ENCODE measurements around the gene GLYATL1B. TPM values are rescaled to one million over a fixed set of nuclear protein-coding genes. Genes with fewer than 3 reads are reported as not detected.
"Not testable (repeated sequence)": the region's sequence is repeated elsewhere in the genome, so short reads cannot be mapped to it uniquely, and the experiment has no call there.

Gene GLYATL1B
- total and polyA plus RNA-seq, 3 experiments from 2014 or later, result not detected

- H3K27ac ChIP-seq (ENCODE audit: low read depth, low read length); H3K4me1 ChIP-seq (ENCODE audit: insufficient read depth, low read length); H3K4me3 ChIP-seq (ENCODE audit: low read length); H3K36me3 ChIP-seq (ENCODE audit: insufficient read depth, low read length); H3K4me1 Mint-ChIP-seq; POLR2A ChIA-PET; H3K9me3 ChIP-seq (ENCODE audit: low read length); H3K27me3 ChIP-seq (ENCODE audit: insufficient read depth, low read length, poor library complexity, severe bottlenecking); H3K36me3 Mint-ChIP-seq; DNase-seq; H3K4me3 Mint-ChIP-seq; H3K9me3 Mint-ChIP-seq: not testable (repeated sequence)
- CTCF ChIA-PET, result interaction anchor here (1.0 kb wide), 1 partner anchor 78 kb away, joined by 3 read pairs; no protein-coding TSS in a partner anchor
- peak overlapping the region in 1 of 8 donors; percentile 56 for H3K27ac Mint-ChIP-seq
- H3K27me3 Mint-ChIP-seq, result peaks cover 15 to 48% of the 10 kb centered on the region in 2 donors
Measured at GRCh38 chr11:59080421-59080820, 5.7 kb upstream of the GLYATL1B start.

GRCh38 chr11:59081430-59082020, 4.6 kb upstream of the GLYATL1B start:
- POLR2A ChIA-PET; CTCF ChIA-PET; H3K27me3 ChIP-seq (ENCODE audit: insufficient read depth, low read length, poor library complexity, severe bottlenecking); DNase-seq; H3K27ac ChIP-seq (ENCODE audit: low read depth, low read length); H3K36me3 ChIP-seq (ENCODE audit: insufficient read depth, low read length); H3K4me1 ChIP-seq (ENCODE audit: insufficient read depth, low read length); H3K9me3 ChIP-seq (ENCODE audit: low read length); H3K4me3 Mint-ChIP-seq; H3K27ac Mint-ChIP-seq; H3K9me3 Mint-ChIP-seq; H3K36me3 Mint-ChIP-seq; H3K4me3 ChIP-seq (ENCODE audit: low read length); H3K4me1 Mint-ChIP-seq: not testable (repeated sequence)
- peaks cover 10 to 43% of the 10 kb centered on the region in 2 donors for H3K27me3 Mint-ChIP-seq

- H3K4me3 ChIP-seq (ENCODE audit: low read length), result no peak overlapping the region
- H3K36me3 ChIP-seq (ENCODE audit: insufficient read depth, low read length), result no peaks in the 10 kb centered on the region
- CTCF ChIA-PET, result interaction anchor here (0.6 kb wide), 1 partner anchor 70 kb away, joined by 3 read pairs; no protein-coding TSS in a partner anchor
- no peaks in the 10 kb centered on the region for H3K36me3 Mint-ChIP-seq
- H3K27me3 ChIP-seq (ENCODE audit: insufficient read depth, low read length, poor library complexity, severe bottlenecking), result no peaks in the 10 kb centered on the region
- no peaks in the 10 kb centered on the region for H3K9me3 ChIP-seq (ENCODE audit: low read length)
- H3K4me3 Mint-ChIP-seq, result no peak overlapping the region
- H3K4me1 ChIP-seq (ENCODE audit: insufficient read depth, low read length), result no peaks in the 10 kb centered on the region
- H3K27me3 Mint-ChIP-seq, result peaks cover 6 to 41% of the 10 kb centered on the region in 2 donors
- no peak for DNase-seq
- H3K27ac ChIP-seq (ENCODE audit: low read depth, low read length), result no peak overlapping the region
- H3K9me3 Mint-ChIP-seq, result no peaks in the 10 kb centered on the region
- H3K4me1 Mint-ChIP-seq, result no peaks in the 10 kb centered on the region
- H3K27ac Mint-ChIP-seq, result no peak overlapping the region
- POLR2A ChIA-PET, result no interaction called here
Measured at GRCh38 chr11:59088162-59088561, 2.1 kb downstream of the GLYATL1B start.

- H3K9me3 Mint-ChIP-seq; H3K9me3 ChIP-seq (ENCODE audit: low read length); POLR2A ChIA-PET; H3K4me3 Mint-ChIP-seq; H3K4me3 ChIP-seq (ENCODE audit: low read length); H3K4me1 Mint-ChIP-seq; DNase-seq; H3K27me3 ChIP-seq (ENCODE audit: insufficient read depth, low read length, poor library complexity, severe bottlenecking); H3K36me3 ChIP-seq (ENCODE audit: insufficient read depth, low read length); H3K4me1 ChIP-seq (ENCODE audit: insufficient read depth, low read length); H3K27ac Mint-ChIP-seq; H3K27ac ChIP-seq (ENCODE audit: low read depth, low read length); H3K36me3 Mint-ChIP-seq: not testable (repeated sequence)
- peaks cover 12 to 43% of the 10 kb centered on the region in 2 donors for H3K27me3 Mint-ChIP-seq
- CTCF ChIA-PET, result interaction anchor here (2.7 kb wide), 1 partner anchor 42 kb away, joined by 8 read pairs; no protein-coding TSS in a partner anchor
Measured at GRCh38 chr11:59093576-59093975, 7.5 kb downstream of the GLYATL1B start.

GRCh38 chr11:59095225-59095624, 9.1 kb downstream of the GLYATL1B start:
- H3K4me1 Mint-ChIP-seq; H3K4me3 ChIP-seq (ENCODE audit: low read length); H3K4me3 Mint-ChIP-seq; DNase-seq; POLR2A ChIA-PET; H3K4me1 ChIP-seq (ENCODE audit: insufficient read depth, low read length); H3K27ac Mint-ChIP-seq; H3K27ac ChIP-seq (ENCODE audit: low read depth, low read length); H3K9me3 ChIP-seq (ENCODE audit: low read length); H3K36me3 ChIP-seq (ENCODE audit: insufficient read depth, low read length); H3K27me3 ChIP-seq (ENCODE audit: insufficient read depth, low read length, poor library complexity, severe bottlenecking); H3K36me3 Mint-ChIP-seq; H3K9me3 Mint-ChIP-seq: not testable (repeated sequence)
- peaks cover 18 to 48% of the 10 kb centered on the region in 2 donors for H3K27me3 Mint-ChIP-seq
- CTCF ChIA-PET, result interaction anchor here (2.7 to 3.5 kb wide), 2 partner anchors 41 to 63 kb away, joined by 8 to 16 read pairs; no protein-coding TSS in a partner anchor

GRCh38 chr11:59095972-59096575, 10.0 kb downstream of the GLYATL1B start:
- H3K4me3 Mint-ChIP-seq; H3K27me3 ChIP-seq (ENCODE audit: insufficient read depth, low read length, poor library complexity, severe bottlenecking); DNase-seq; POLR2A ChIA-PET; H3K4me1 Mint-ChIP-seq; H3K4me3 ChIP-seq (ENCODE audit: low read length); H3K9me3 ChIP-seq (ENCODE audit: low read length); H3K36me3 Mint-ChIP-seq; H3K36me3 ChIP-seq (ENCODE audit: insufficient read depth, low read length); H3K27ac Mint-ChIP-seq; H3K9me3 Mint-ChIP-seq; H3K4me1 ChIP-seq (ENCODE audit: insufficient read depth, low read length); H3K27ac ChIP-seq (ENCODE audit: low read depth, low read length): not testable (repeated sequence)
- CTCF ChIA-PET, result interaction anchor here (0.8 to 3.5 kb wide), 5 partner anchors 10 to 62 kb away, joined by 3 to 23 read pairs (median 8); partner anchors contain the start of gene FAM111B
- peaks cover 21 to 51% of the 10 kb centered on the region in 2 donors for H3K27me3 Mint-ChIP-seq

- H3K9me3 ChIP-seq (ENCODE audit: low read length), result no peaks in the 10 kb centered on the region
- CTCF ChIA-PET, result interaction anchor here (0.7 to 3.5 kb wide), 9 partner anchors 9 to 74 kb away, joined by 3 to 23 read pairs (median 5); partner anchors contain the start of genes FAM111A and FAM111B
- H3K27ac ChIP-seq (ENCODE audit: low read depth, low read length), result no peak overlapping the region
- no peak overlapping the region for H3K4me3 ChIP-seq (ENCODE audit: low read length)
- H3K27ac Mint-ChIP-seq, result no peak overlapping the region
- H3K36me3 Mint-ChIP-seq, result peaks cover 0 to 2% (median 0%) of the 10 kb centered on the region in 3 donors
- POLR2A ChIA-PET, result no interaction called here
- peaks cover 29 to 50% of the 10 kb centered on the region in 2 donors for H3K27me3 Mint-ChIP-seq
- no peak overlapping the region for H3K4me3 Mint-ChIP-seq
- H3K36me3 ChIP-seq (ENCODE audit: insufficient read depth, low read length), result no peaks in the 10 kb centered on the region
- H3K9me3 Mint-ChIP-seq, result no peaks in the 10 kb centered on the region
- peak; percentile 50 to 77 (median 57) for DNase-seq
- no peaks in the 10 kb centered on the region for H3K4me1 ChIP-seq (ENCODE audit: insufficient read depth, low read length)
- no peaks in the 10 kb centered on the region for H3K27me3 ChIP-seq (ENCODE audit: insufficient read depth, low read length, poor library complexity, severe bottlenecking)
- peaks cover 9% of the 10 kb centered on the region in 3 donors for H3K4me1 Mint-ChIP-seq
Measured at GRCh38 chr11:59097113-59097708, 11.1 kb downstream of the GLYATL1B start.

- CTCF ChIA-PET, result interaction anchor here (0.7 to 3.5 kb wide), 9 partner anchors 8 to 74 kb away, joined by 3 to 23 read pairs (median 5); partner anchors contain the start of genes FAM111A and FAM111B
- H3K36me3 Mint-ChIP-seq; H3K4me1 ChIP-seq (ENCODE audit: insufficient read depth, low read length); H3K9me3 Mint-ChIP-seq; H3K4me3 ChIP-seq (ENCODE audit: low read length); H3K27ac ChIP-seq (ENCODE audit: low read depth, low read length); H3K27ac Mint-ChIP-seq; DNase-seq; POLR2A ChIA-PET; H3K4me3 Mint-ChIP-seq; H3K9me3 ChIP-seq (ENCODE audit: low read length); H3K36me3 ChIP-seq (ENCODE audit: insufficient read depth, low read length); H3K27me3 ChIP-seq (ENCODE audit: insufficient read depth, low read length, poor library complexity, severe bottlenecking): not testable (repeated sequence)
- Mint-ChIP-seq H3K4me1 (peaks cover 10 to 13% (median 11%) of the 10 kb centered on the region in 3 donors), H3K27me3 (peaks cover 30 to 54% of the 10 kb centered on the region in 2 donors)
Measured at GRCh38 chr11:59097938-59098337, 11.8 kb downstream of the GLYATL1B start.
